ENCODE results near the gene IGFBP3. TPM values are rescaled to one million over a fixed set of nuclear protein-coding genes. Genes with fewer than 3 reads are reported as not detected.

Gene IGFBP3
- total RNA-seq, 4 donors from 2014 or later: 43.4 to 167 (median 103) TPM

DNA sequence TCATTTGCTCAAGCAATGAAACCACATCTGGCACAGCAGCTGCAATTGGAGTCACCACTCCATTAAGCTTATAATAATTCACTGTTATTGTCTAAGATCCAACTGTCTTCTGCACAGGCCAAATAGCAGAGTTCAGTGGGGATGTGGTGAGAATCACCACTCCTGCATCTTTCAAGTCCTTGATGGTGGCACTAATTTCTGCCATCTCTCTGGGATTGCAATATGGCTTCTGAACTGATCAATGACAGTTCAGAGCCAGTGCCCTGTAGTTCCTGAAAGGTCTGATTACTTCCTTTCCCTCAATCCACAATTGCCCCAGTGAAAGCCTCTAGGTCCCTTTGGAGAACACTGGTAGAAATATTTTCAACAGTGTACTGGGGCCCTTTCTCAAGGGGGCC, 26.4 kb downstream of the IGFBP3 start:
- Histone ChIP-seq H3K27ac (no peak overlapping the region), H3K4me1 (no peaks in the 10 kb centered on the region), H3K36me3 (no peaks in the 10 kb centered on the region), H3K4me3 (no peak overlapping the region), H3K9me3 (no peaks in the 10 kb centered on the region), H3K27me3 (peaks cover 37% of the 10 kb centered on the region)
- TF ChIP-seq POLR2AphosphoS5 (IDR thresholded peaks at IDR 0.05): no peak
- ATAC-seq: no peak

DNA sequence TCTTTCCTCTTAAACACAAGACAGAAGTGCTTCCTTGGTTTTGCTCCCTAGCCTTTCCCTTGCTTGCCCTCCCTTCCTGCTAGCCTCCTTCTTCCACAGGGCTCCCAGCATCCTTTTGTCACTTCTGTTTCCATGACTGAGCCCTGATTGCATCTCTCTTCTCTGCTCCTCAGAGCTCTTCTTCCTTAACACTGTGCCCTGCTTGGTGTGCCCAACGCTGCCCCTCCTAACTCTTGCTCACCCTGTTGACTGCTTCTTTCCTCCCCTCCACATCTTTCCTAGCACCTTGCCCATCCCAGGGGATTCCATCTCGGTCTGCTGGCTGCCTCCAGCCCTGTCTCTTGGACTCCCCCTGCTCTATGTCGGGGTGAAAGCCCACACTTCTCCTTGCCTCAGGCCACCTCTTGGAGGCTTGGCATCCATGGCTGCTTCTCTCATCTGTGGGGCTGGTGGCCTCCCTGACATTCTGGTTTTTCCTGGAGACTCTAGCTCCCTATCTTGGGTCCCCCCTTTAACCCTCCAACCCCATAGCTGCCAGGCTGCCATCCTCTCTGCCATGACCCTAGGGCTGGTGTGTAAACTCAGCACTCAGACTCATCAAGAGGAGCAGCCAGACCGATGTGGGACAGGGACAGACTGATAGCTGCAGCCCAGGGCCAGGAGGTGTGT, 26.9 kb downstream of the IGFBP3 start:
- no peaks in the 10 kb centered on the region for H3K4me1 ChIP-seq

GRCh38 chr7:45893374-45893995, 27.6 kb downstream of the IGFBP3 start:
- WGBS, 2 donors (ENCODE audit: low coverage in 1 of 2): 59 to 62% methylated on average over 4 to 5 of the region's 5 CpGs
- ATAC-seq: no peak

More for the DNA sequence above, 26.9 kb downstream of the IGFBP3 start:
- H3K36me3 ChIP-seq: no peaks in the 10 kb centered on the region
- ATAC-seq: no peak
- peaks cover 42% of the 10 kb centered on the region for H3K27me3 ChIP-seq
- no peak overlapping the region for H3K4me3 ChIP-seq
- WGBS, 2 donors (ENCODE audit: low coverage in 1 of 2): 70 to 100% methylated on average over 1 to 3 of the region's 4 CpGs
- TF ChIP-seq POLR2A (IDR thresholded peaks at IDR 0.05) (no peak), EP300 (IDR thresholded peaks at IDR 0.05) (no peak), POLR2AphosphoS5 (IDR thresholded peaks at IDR 0.05) (no peak)
- TF ChIP-seq, protein P1, sequence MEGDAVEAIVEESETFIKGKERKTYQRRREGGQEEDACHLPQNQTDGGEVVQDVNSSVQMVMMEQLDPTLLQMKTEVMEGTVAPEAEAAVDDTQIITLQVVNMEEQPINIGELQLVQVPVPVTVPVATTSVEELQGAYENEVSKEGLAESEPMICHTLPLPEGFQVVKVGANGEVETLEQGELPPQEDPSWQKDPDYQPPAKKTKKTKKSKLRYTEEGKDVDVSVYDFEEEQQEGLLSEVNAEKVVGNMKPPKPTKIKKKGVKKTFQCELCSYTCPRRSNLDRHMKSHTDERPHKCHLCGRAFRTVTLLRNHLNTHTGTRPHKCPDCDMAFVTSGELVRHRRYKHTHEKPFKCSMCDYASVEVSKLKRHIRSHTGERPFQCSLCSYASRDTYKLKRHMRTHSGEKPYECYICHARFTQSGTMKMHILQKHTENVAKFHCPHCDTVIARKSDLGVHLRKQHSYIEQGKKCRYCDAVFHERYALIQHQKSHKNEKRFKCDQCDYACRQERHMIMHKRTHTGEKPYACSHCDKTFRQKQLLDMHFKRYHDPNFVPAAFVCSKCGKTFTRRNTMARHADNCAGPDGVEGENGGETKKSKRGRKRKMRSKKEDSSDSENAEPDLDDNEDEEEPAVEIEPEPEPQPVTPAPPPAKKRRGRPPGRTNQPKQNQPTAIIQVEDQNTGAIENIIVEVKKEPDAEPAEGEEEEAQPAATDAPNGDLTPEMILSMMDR (IDR thresholded peaks at IDR 0.05): no peak
- no peak overlapping the region for H3K27ac ChIP-seq
- no peaks in the 10 kb centered on the region for H3K9me3 ChIP-seq

DNA sequence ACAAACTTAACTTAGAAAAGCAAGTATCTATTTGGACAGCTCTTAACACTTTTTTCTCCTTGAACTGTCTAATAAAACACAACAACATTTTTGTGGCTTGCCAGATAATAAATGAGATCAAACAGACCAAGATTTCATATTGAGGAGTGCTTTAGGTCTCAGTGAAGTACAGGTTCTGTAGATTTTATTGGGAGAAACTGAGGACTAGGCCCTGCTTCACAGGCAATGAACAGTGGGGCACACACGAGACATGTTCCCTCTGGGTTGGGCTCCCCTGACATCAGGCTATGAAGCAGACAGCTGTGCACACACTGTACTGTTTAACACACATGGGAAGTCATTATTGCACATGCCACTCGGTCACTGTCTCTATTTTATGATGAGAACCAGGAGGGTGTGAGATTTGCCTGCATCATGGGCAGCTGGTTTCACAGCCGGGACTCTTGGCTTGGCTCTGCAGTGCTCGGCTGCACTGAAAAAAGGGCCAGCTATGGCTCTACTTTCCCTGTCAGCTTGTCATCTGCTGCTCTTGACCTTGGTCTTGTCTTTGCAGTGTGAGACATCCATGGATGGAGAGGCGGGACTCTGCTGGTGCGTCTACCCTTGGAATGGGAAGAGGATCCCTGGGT, 28.6 kb downstream of the IGFBP3 start:
- TF ChIP-seq POLR2AphosphoS5 (IDR thresholded peaks at IDR 0.05): no peak
- TF ChIP-seq POLR2A (IDR thresholded peaks at IDR 0.05): no peak
- TF ChIP-seq EP300 (IDR thresholded peaks at IDR 0.05): no peak
- TF ChIP-seq, protein P1 (IDR thresholded peaks at IDR 0.05): no peak
- H3K4me1 ChIP-seq: peaks cover 0 to 13% (median 7%) of the 10 kb centered on the region in 3 donors
- peaks cover 58% of the 10 kb centered on the region for H3K27me3 ChIP-seq
- no peaks in the 10 kb centered on the region for H3K9me3 ChIP-seq
- no peak overlapping the region for H3K27ac ChIP-seq
- no peak for ATAC-seq
- no peak overlapping the region for H3K4me3 ChIP-seq
- 81 to 92% methylated on average over 4 of the region's 6 CpGs for WGBS, 2 donors (ENCODE audit: low coverage in 1 of 2)
- H3K36me3 ChIP-seq: no peaks in the 10 kb centered on the region

More at GRCh38 chr7:45893374-45893995, 27.6 kb downstream of the IGFBP3 start:
- no peak for TF ChIP-seq EP300 (IDR thresholded peaks at IDR 0.05)
- TF ChIP-seq POLR2AphosphoS5 (IDR thresholded peaks at IDR 0.05): no peak
- TF ChIP-seq POLR2A (IDR thresholded peaks at IDR 0.05): no peak
- TF ChIP-seq, protein P1 (IDR thresholded peaks at IDR 0.05): no peak
- H3K4me1 ChIP-seq: peaks cover 0 to 6% (median 3%) of the 10 kb centered on the region in 3 donors
- H3K27ac ChIP-seq: no peak overlapping the region
- H3K4me3 ChIP-seq: no peak overlapping the region
- no peaks in the 10 kb centered on the region for H3K36me3 ChIP-seq
- no peaks in the 10 kb centered on the region for H3K9me3 ChIP-seq
- H3K27me3 ChIP-seq: peaks cover 49% of the 10 kb centered on the region

- H3K4me1 ChIP-seq: peaks cover 0 to 13% (median 7%) of the 10 kb centered on the region in 3 donors
- WGBS, 2 donors (ENCODE audit: low coverage in 1 of 2): 69 to 95% methylated on average over 4 to 10 of the region's 10 CpGs
- ATAC-seq: no peak
These were observed 29.3 kb downstream of the IGFBP3 start for GRCh38 chr7:45891462-45892402.

More at GRCh38 chr7:45891462-45892402, 29.3 kb downstream of the IGFBP3 start:
- Histone ChIP-seq H3K4me3 (no peak overlapping the region), H3K36me3 (no peaks in the 10 kb centered on the region), H3K27me3 (peaks cover 66% of the 10 kb centered on the region), H3K27ac (no peak overlapping the region), H3K9me3 (no peaks in the 10 kb centered on the region)
- TF ChIP-seq, protein P1 (IDR thresholded peaks at IDR 0.05): no peak
- TF ChIP-seq POLR2A (IDR thresholded peaks at IDR 0.05) (no peak), EP300 (IDR thresholded peaks at IDR 0.05) (no peak)

Measured in gastroesophageal sphincter (tissue), 4 donors.